ENCODE data around the gene LRCOL1.

DNA sequence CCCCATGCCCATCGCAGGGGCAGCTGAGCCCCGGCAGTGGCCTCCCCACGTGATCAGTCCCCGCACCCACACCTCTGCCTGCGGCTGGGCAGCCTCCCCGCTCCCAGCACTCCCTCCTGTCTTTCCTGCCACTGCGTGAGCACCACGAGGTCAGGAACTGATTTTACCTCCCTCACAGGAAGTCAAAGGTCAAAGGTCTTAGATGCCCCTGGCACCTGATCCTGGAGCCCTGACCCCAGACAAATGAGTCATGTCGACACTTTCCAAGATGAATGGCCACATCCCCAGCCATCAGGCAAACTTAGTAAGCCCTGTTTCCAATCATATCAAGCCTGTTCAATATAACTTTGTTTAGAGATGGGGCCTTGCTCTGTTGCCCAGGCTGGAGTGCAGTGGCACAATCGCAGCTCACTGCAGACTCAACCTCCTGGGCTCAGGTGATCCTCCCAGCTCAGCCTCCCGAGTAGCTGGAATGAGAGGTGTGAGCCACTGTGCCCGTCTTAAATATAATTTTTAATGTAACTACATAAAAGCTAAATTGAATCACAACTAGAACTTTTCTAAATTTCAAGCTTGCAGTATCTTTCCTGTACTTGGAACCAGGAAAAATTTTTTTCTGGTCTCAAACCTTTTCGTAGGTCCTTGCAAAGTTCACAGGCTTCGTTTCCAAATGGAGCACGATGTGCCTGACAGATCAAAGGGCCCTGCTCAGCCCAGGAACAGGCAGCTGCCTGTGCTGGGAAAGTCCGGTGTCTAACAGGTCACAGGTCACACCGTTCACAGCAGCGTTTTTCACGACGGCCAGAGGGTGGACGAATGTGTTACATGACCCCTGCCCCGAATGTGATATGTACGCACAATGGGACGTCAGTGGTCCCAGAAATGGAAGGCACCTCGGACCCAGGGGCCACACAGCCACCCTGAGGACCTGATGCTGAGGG is 1.9 kb downstream of the LRCOL1 start:
- TF ChIP-seq, protein P1, sequence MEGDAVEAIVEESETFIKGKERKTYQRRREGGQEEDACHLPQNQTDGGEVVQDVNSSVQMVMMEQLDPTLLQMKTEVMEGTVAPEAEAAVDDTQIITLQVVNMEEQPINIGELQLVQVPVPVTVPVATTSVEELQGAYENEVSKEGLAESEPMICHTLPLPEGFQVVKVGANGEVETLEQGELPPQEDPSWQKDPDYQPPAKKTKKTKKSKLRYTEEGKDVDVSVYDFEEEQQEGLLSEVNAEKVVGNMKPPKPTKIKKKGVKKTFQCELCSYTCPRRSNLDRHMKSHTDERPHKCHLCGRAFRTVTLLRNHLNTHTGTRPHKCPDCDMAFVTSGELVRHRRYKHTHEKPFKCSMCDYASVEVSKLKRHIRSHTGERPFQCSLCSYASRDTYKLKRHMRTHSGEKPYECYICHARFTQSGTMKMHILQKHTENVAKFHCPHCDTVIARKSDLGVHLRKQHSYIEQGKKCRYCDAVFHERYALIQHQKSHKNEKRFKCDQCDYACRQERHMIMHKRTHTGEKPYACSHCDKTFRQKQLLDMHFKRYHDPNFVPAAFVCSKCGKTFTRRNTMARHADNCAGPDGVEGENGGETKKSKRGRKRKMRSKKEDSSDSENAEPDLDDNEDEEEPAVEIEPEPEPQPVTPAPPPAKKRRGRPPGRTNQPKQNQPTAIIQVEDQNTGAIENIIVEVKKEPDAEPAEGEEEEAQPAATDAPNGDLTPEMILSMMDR (IDR thresholded peaks at IDR 0.05; ENCODE audit: low read length): no peak
- no peak for TF ChIP-seq EZH2 (IDR thresholded peaks at IDR 0.05; ENCODE audit: borderline replicate concordance, low read length)
